Aorta (tissue), 5 donors: ENCODE results near the gene APP. TPM values are rescaled to one million over a fixed set of nuclear protein-coding genes. Genes with fewer than 3 reads are reported as not detected.

Experiments used
- ATAC-seq: fragments of 200-7000 bp; cut with Tn5 transposase; one replicate; pipeline ENCODE4 v1.9.1; 2022; ENCODE audit warnings: moderate library complexity; ENCODE audit not compliant: low FRiP score
- DNase-seq, 2 donors: peaks; one replicate each; pipeline ENCODE4 v3.0.0-alpha.2; 2020
- H3K27ac ChIP-seq, 2 donors: one replicate each; pipeline ENCODE4 v1.5.1; 2013; ENCODE audit warnings: low read length in 2 of 2, mild to moderate bottlenecking in 2 of 2, moderate library complexity in 2 of 2, control low read depth in 1 of 2, inconsistent platforms in 1 of 2, low read depth in 1 of 2
- H3K27me3 ChIP-seq, 2 donors: one replicate each; pipeline ENCODE4 v1.6.1; 2013; ENCODE audit warnings: control low read depth in 1 of 2, low read length in 1 of 2, mild to moderate bottlenecking in 1 of 2, moderate library complexity in 1 of 2; ENCODE audit not compliant: insufficient read depth in 2 of 2, control insufficient read depth in 1 of 2
- H3K36me3 ChIP-seq, 2 donors: one replicate each; pipeline ENCODE4 v1.6.1; 2013; ENCODE audit warnings: control low read depth in 1 of 2, low read length in 1 of 2, mild to moderate bottlenecking in 1 of 2; ENCODE audit not compliant: insufficient read depth in 2 of 2, control insufficient read depth in 1 of 2
- H3K4me1 ChIP-seq, 2 donors: one replicate each; pipeline ENCODE4 v1.6.1; 2013; ENCODE audit warnings: low read length in 2 of 2, control low read depth in 1 of 2, mild to moderate bottlenecking in 1 of 2, moderate library complexity in 1 of 2; ENCODE audit not compliant: insufficient read depth in 2 of 2, control insufficient read depth in 1 of 2
- H3K4me3 ChIP-seq, 2 donors: one replicate each; pipeline ENCODE4 v1.5.1; 2013; ENCODE audit warnings: low read length in 2 of 2, control low read depth in 1 of 2, mild to moderate bottlenecking in 1 of 2
- H3K9me3 ChIP-seq: one replicate; pipeline ENCODE4 v1.6.1; 2013; ENCODE audit warnings: mild to moderate bottlenecking, low read length; ENCODE audit not compliant: control insufficient read depth
- WGBS, 2 donors: extraction: QIAGEN DNeasy Blood & Tissue Kit; methylation state at CpG; one replicate each; pipeline ENCODE4 v1.1.7; 2013; 5-methylcytosine and 5-hydroxymethylcytosine counted together
- intact Hi-C, 2 donors: fragments of 100-400 bp; cut with DNase I; formaldehyde crosslinking; loops; one replicate each; pipeline versions ENCODE4 v1.14.2 to v1.15.0; 2022
- polyA plus RNA-seq, 2 donors: library from polyadenylated mRNA; stranded (reverse); fragments of 200-250 nt; gene quantifications; one replicate each; pipeline ENCODE4 v1.2.3, GENCODE V29; 2013
- total RNA-seq, 2 donors: library from RNA; stranded (reverse); fragmentation: NEBNext Ultra II Directional; extraction: Animal tissue kit (Norgen Biotek cat#: 25700); gene quantifications; one replicate each; pipeline ENCODE4 v1.2.1, GENCODE V29; 2021
- donor health status: healthy with polysubstance abuse.
- donor health status: Bipolar disorder and iron deficiency.
- donor health status: DM: no; HTN: no; CAD: no.
- donor health status: DM: no; HTN: no; CAD: no.
- donor health status: DM: yes; HTN: yes; CAD: no.

The APP gene
- total and polyA plus RNA-seq, 4 donors: 149 to 581 (median 371) TPM

DNA sequence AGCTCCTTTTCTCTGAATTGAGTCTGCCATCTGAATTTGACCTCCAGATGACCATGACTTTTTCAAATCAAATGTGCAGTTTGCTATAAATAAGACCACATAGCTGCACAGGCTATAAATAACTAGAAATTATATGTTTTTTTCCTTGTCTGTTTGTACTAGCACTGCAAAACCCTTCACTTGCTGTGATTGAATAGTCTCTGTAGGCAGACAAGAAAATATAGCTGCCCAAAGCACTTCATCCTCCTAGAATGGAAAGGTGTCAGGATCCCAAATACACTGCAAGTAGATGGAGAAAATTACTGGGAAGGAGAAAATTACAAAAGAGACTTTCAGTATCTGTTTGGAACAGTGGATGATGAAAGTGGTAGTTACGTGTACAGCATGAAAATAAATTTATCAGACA lies 175.8 kb downstream of the APP start:
- peaks cover 0 to 1% of the 10 kb centered on the region in 2 donors for H3K36me3 ChIP-seq
- 54 to 70% methylated on average over 1 of the region's 1 CpG for WGBS, 2 donors
- H3K27ac ChIP-seq: no peak overlapping the region
- no peak overlapping the region for H3K4me3 ChIP-seq
- no peaks in the 10 kb centered on the region for H3K27me3 ChIP-seq
- intact Hi-C loops: no loop called here
- no peak for ATAC-seq
- H3K9me3 ChIP-seq: no peaks in the 10 kb centered on the region
- H3K4me1 ChIP-seq: no peaks in the 10 kb centered on the region
- DNase-seq: no peak

DNA sequence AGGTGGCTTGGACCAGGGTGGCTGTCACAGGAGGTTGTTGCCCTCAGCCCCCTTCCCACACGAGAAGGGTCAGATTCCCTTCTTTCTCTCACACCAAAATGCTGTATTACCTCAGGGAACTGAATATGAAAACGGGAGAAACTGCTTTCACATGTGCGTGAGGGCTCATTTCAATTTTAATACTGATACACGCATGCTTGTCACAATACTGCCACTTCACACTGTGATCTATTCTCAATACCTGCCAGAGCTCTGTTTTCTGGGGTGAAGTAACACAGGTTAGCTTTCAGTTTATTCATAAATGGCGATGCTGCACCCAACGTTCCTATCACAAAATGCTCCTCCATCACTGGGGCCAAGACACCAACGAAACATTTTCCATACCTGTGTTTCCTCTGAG lies 181.8 kb downstream of the APP start:
- 86 to 88% methylated on average over 7 of the region's 7 CpGs for WGBS, 2 donors
- DNase-seq (no peak), ATAC-seq (no peak)
- H3K36me3 ChIP-seq: peaks cover 0 to 2% of the 10 kb centered on the region in 2 donors
- H3K4me1 ChIP-seq: no peaks in the 10 kb centered on the region
- intact Hi-C loops: no loop called here
- no peak overlapping the region for H3K27ac ChIP-seq
- no peaks in the 10 kb centered on the region for H3K27me3 ChIP-seq
- H3K4me3 ChIP-seq: no peak overlapping the region
- no peaks in the 10 kb centered on the region for H3K9me3 ChIP-seq

DNA sequence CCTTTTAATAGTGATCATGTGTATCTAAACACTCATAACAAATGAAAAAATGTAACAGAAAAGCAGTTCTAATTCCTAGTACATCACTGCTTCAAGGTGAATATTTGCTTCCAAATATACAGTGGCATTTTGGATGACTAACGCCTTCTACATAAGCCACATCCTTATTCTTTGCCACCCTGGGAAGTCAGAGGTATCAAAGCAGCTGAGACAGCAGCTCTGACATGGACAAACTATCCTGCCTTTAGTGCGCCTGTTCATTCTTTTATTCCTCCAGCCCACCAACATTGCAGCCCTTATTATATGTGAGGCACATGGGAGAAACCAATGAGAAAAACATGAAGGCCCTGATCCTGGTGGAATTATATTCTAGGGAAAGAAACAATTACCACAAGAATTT lies 183.0 kb downstream of the APP start:
- no peak for DNase-seq
- Histone ChIP-seq H3K4me3 (no peak overlapping the region), H3K4me1 (no peaks in the 10 kb centered on the region), H3K27ac (no peak overlapping the region), H3K9me3 (no peaks in the 10 kb centered on the region), H3K27me3 (no peaks in the 10 kb centered on the region), H3K36me3 (peaks cover 0 to 2% of the 10 kb centered on the region in 2 donors)
- 97 to 100% methylated on average over 2 of the region's 2 CpGs for WGBS, 2 donors
- intact Hi-C loops: no loop called here
- no peak for ATAC-seq

GRCh38 chr21:25986928-25987327 lies 183.6 kb downstream of the APP start:
- WGBS, 2 donors: 83 to 89% methylated on average over 2 of the region's 2 CpGs
- DNase-seq (no peak), ATAC-seq (no peak)
- Histone ChIP-seq H3K9me3 (no peaks in the 10 kb centered on the region), H3K4me3 (no peak overlapping the region), H3K27ac (no peak overlapping the region), H3K4me1 (no peaks in the 10 kb centered on the region), H3K27me3 (no peaks in the 10 kb centered on the region), H3K36me3 (peaks cover 0 to 5% of the 10 kb centered on the region in 2 donors)
- intact Hi-C loops: no loop called here

GRCh38 chr21:25985990-25986389 lies 184.6 kb downstream of the APP start:
- ATAC-seq (no peak), DNase-seq (no peak)
- WGBS, 2 donors: 83 to 92% methylated on average over 3 of the region's 3 CpGs
- Histone ChIP-seq H3K27me3 (no peaks in the 10 kb centered on the region), H3K4me1 (no peaks in the 10 kb centered on the region), H3K27ac (no peak overlapping the region), H3K9me3 (no peaks in the 10 kb centered on the region), H3K4me3 (no peak overlapping the region), H3K36me3 (peaks cover 0 to 5% of the 10 kb centered on the region in 2 donors)
- intact Hi-C loops: no loop called here

GRCh38 chr21:25984538-25984937 lies 186.0 kb downstream of the APP start:
- no peaks in the 10 kb centered on the region for H3K9me3 ChIP-seq
- H3K4me3 ChIP-seq: no peak overlapping the region
- WGBS, 2 donors: 86 to 87% methylated on average over 1 of the region's 1 CpG
- intact Hi-C loops: no loop called here
- peaks cover 0 to 7% of the 10 kb centered on the region in 2 donors for H3K36me3 ChIP-seq
- ATAC-seq: no peak
- DNase-seq: no peak
- no peak overlapping the region for H3K27ac ChIP-seq
- no peaks in the 10 kb centered on the region for H3K4me1 ChIP-seq
- no peaks in the 10 kb centered on the region for H3K27me3 ChIP-seq

- Histone ChIP-seq H3K36me3 (peaks cover 0 to 7% of the 10 kb centered on the region in 2 donors), H3K4me3 (no peak overlapping the region), H3K27ac (no peak overlapping the region), H3K4me1 (no peaks in the 10 kb centered on the region), H3K27me3 (no peaks in the 10 kb centered on the region), H3K9me3 (no peaks in the 10 kb centered on the region)
- WGBS, 2 donors: 58 to 59% methylated on average over 3 of the region's 3 CpGs
- DNase-seq: no peak
- intact Hi-C loops: no loop called here
- ATAC-seq: no peak
These were observed 186.8 kb downstream of the APP start for GRCh38 chr21:25983745-25984144.

- Histone ChIP-seq H3K9me3 (no peaks in the 10 kb centered on the region), H3K36me3 (peaks cover 0 to 5% of the 10 kb centered on the region in 2 donors), H3K27ac (no peak overlapping the region), H3K27me3 (no peaks in the 10 kb centered on the region), H3K4me1 (no peaks in the 10 kb centered on the region), H3K4me3 (no peak overlapping the region)
- intact Hi-C loops: no loop called here
- ATAC-seq (no peak), DNase-seq (no peak)
- WGBS, 2 donors: 97 to 100% methylated on average over 3 of the region's 3 CpGs
These were observed 189.9 kb downstream of the APP start for GRCh38 chr21:25980710-25981109.

DNA sequence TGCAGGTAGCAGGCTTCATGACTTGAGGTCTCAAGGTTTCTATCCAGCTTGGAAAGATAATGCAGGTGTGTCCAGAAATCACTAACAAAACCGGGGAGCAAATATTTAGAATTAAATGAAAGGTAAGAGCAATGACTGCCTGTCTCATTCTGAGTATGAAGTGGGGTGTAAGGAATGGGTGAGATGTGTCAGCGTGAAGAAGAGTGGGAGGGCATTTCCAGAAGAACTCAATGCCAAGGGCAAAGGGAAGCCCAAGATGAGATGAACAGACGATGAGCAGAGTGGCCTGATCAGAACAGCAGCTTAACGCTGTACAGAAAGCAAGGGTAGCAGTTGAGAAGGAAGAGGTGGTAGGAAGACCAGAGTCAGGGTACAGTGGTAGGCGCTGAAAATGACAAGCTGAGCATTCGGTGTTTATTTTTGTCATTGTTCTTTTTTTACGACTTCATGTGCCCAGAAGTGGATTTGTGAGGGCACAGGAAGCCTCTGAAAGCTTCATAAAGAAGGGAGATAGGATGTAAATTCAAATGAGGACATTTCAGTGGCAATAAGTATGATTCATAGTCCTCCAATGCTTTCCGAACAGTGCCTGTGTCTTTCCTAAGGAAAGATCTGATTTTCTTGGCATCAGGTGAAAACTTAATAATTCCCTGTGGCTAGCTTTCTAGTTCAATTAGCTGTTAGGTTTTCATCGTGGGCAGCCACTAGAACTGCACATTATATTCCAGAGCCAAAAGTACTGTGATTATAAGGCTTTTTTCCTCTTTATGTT lies 190.5 kb downstream of the APP start:
- ATAC-seq (no peak), DNase-seq (no peak)
- no peaks in the 10 kb centered on the region for H3K27me3 ChIP-seq
- H3K4me3 ChIP-seq: no peak overlapping the region
- 80 to 81% methylated on average over 9 of the region's 9 CpGs for WGBS, 2 donors
- H3K36me3 ChIP-seq: peaks cover 0 to 5% of the 10 kb centered on the region in 2 donors
- no peaks in the 10 kb centered on the region for H3K4me1 ChIP-seq
- no peak overlapping the region for H3K27ac ChIP-seq
- no peaks in the 10 kb centered on the region for H3K9me3 ChIP-seq
- intact Hi-C loops: loop anchor here in 1 of 2 donors (10.0 kb wide), 1 partner anchor 85 kb away; no protein-coding TSS in a partner anchor
